HuH-7 (cell line): ENCODE measurements around the gene SUMO4.

Experiments
- DNase-seq: peaks from one replicate; pipeline ENCODE4 v3.0.0; 2011; ENCODE audit warnings: low spot score

SUMO4 gene

DNA sequence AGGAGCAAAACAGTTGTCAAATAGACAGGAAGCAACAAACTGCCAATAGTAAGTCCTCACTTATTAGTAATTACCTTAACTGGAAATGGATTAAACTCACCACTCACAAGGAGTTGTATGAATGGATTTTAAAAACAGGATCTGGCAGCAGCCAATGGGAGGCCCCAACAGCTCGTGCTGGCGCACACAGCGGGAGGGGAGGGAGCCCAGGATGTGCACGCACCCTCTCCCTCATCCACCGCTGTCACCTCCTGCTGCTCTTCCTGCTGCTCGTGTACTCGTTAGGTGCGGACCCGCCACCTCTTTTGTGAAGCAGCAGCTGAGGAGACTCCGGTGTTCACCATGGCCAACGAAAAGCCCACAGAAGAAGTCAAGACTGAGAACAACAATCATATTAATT is at the start of gene SUMO4:
Gene SUMO4 (plus strand): TSS at position 213 of the 400 bp plus-strand sequence. CDS start 130 bp downstream, at position 343.
- DNase-seq, result no peak

DNA sequence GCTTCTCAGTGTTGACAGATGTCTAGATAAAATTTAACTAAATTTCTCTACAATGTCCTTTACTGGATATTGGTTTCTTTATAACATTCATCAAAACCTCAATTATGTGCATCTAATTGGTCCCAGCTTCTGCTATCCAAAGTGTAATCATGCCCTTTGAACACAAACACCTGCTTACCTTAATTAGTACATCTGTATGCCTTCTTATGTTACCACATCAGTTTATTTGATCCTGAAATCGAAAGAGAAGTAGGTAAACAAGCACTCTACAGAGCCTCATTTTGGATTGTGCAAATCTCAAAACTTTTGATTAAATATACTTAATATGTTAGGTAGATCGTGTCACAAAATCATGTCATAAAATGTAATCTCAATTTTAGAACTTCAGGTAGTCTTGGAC is 46.1 kb upstream of the SUMO4 start:
- no peak for DNase-seq

GRCh38 chr6:149356081-149356750 is 43.8 kb upstream of the SUMO4 start:
- DNase-seq, result no peak

GRCh38 chr6:149357726-149358538 is 42.1 kb upstream of the SUMO4 start:
- no peak for DNase-seq

DNA sequence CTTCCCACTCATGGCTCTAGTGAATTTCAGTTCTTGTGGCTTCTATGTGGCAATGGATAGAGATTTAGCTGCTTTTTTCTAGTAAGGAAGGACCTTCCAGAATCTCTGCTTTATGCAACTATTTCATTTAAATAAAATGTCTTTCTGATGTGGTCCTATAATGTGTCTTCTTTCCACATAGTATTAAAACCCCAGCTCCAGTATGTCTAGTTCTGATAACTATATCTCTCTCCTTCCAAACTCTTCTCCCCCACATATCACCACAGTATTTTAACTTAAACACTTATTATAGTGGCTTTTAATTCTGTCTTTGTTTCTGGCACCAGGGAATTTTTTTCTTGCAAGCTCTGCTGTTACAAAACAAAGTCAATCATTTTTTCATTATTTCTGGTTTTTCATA is 40.6 kb upstream of the SUMO4 start:
- no peak for DNase-seq

- DNase-seq, result no peak
Observed at GRCh38 chr6:149360536-149360935, 39.5 kb upstream of the SUMO4 start.

GRCh38 chr6:149362289-149362688 is 37.8 kb upstream of the SUMO4 start:
- DNase-seq, result no peak

GRCh38 chr6:149363154-149363553 is 36.9 kb upstream of the SUMO4 start:
- no peak for DNase-seq

GRCh38 chr6:149364557-149364956 is 35.5 kb upstream of the SUMO4 start:
- no peak for DNase-seq

DNA sequence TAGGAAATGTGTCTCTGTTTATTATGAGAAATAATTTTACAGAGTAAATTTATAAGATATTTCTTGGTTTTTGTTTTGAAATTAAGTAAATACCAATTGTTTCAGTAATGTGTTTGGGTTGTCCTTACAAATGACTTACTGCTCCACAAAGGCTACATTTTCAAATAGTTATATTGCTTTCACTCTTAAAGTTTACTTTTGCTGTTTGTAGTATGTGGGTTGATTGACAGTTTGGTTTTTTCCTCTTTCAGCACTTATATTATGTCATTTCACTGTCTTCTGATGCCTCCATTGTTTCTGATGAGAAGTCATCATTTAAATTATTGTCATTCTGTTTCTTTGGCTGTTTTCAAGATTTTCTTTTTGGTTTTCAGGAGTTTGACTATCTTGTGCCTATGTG is 34.9 kb upstream of the SUMO4 start:
- DNase-seq, result no peak

GRCh38 chr6:149366267-149366921 is 33.7 kb upstream of the SUMO4 start:
- DNase-seq, result no peak

- DNase-seq, result no peak
Observed at GRCh38 chr6:149368065-149368464, 32.0 kb upstream of the SUMO4 start.

- no peak for DNase-seq
Observed at GRCh38 chr6:149371154-149371553, 28.9 kb upstream of the SUMO4 start.

GRCh38 chr6:149372062-149372461 is 28.0 kb upstream of the SUMO4 start:
- DNase-seq, result no peak

- no peak for DNase-seq
Observed at GRCh38 chr6:149373511-149373910, 26.6 kb upstream of the SUMO4 start.

GRCh38 chr6:149379977-149380376 is 20.1 kb upstream of the SUMO4 start:
- DNase-seq, result no peak

GRCh38 chr6:149380523-149380922 is 19.5 kb upstream of the SUMO4 start:
- no peak for DNase-seq

DNA sequence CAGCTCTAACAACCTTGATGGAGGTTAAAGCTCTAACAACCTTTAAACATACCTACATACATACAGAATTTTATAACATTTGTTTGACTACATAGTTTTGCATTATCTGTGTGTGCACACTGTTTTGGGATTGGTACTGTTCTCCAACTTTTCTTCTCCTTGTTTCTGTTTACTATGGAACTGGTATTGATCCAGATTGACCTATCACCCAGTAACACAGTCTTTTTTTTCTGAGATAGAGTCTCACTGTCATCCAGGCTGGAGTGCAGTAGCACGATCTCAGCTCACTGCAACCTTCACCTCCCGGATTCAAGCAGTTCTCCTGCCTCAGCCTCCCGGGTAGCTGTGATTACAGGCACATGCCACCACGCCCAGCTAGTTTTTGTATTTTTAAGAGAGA is 16.7 kb upstream of the SUMO4 start:
- no peak for DNase-seq

DNA sequence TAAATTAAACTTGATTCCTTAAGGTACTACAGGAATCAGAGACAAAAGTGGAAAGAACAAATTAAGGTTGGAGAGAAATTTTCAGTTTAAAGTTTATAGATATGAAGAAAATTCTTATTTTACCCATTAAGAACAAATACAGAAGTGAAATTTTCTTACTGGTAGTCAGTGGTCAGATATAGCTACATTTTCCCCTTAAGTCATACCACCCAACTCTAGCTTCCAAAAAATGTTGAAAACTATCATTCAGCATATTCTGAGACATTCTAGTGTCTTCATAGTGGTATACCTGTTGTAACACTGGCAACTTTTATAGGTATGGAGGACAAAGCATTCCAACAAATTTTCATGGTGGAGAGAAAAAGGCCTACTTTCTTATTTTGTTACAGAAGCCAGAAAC is 15.6 kb upstream of the SUMO4 start:
- DNase-seq, result no peak

GRCh38 chr6:149385998-149386646 is 13.9 kb upstream of the SUMO4 start:
- no peak for DNase-seq

DNA sequence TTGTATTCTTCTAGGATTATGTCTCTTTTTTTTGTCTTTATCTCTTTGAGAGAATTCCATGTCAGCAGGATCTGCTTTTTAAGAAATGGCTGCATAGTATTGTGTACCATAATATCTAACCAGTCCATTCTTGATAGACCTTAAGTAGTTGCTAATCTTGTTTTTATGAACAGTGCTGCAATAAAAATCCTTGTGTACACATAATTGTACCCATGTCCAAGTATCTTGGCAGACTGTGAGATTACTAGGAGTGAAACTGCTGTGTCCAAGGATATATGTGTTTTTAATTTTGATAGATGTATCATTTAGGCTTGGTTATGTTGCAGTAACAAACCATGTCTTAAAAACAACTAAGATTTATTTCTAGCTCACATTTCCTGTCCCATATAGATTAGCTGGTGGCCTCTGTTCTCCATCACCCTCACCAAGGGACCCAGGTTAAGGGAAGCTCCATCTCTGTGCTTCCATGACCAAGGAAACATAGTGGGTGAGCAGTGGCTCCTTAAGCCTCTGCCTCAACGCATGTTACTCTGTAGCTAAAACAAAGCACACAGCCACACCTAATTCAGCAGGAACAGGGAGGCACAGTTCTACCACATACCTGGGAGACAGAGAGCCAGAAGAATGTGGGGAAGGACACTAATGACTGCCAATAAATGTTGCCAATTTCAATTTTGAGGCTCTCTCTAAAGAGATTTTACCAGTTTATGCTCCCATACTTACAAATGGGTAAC is 12.1 kb upstream of the SUMO4 start:
- DNase-seq, result no peak
